Measurements from ENCODE around the gene CRISPLD2. TPM values are rescaled to one million over a fixed set of nuclear protein-coding genes. Genes with fewer than 3 reads are reported as not detected.
A peak's percentile ranks its signal among the peaks of the same experiment; 100 is the strongest.

CRISPLD2 gene
- polyA plus RNA-seq, 1 experiment = 103 TPM

DNA sequence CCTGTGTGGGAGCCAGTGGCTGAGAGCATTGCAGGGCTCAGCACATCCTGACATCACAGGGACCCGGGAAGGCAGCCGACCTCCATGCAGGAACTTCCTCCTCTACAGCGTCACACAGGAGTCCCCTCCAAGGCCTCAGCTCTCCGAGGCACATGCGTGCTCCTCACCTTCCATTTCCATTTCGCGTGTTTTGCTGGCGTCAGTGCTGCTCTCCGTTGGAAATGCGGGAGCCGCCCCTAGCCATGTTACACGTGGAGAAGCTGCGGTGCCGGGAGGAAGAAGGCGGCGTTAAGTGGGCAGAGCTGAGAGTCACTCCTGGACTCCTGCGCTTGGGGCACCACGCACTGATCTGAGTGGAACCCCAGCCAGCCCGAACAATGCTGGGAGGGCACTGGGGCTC, 25.2 kb upstream of the CRISPLD2 start:
- ChIA-PET CTCF (no interaction called here), POLR2A (interaction anchor here (7.2 kb wide), 1 partner anchor 26 kb away, joined by 38 read pairs; the partner anchor contains the start of gene CRISPLD2)
- no peak overlapping the region; the same call in 1 of the 2 replicates for H3K4me3 ChIP-seq (ENCODE audit: low read depth, low read length)
- H3K27me3 ChIP-seq (ENCODE audit: control insufficient read depth, insufficient read depth, low read length) = no peaks in the 10 kb centered on the region
- no peaks in the 10 kb centered on the region; the same call in 1 of the 2 replicates for H3K9me3 ChIP-seq (ENCODE audit: control insufficient read depth, insufficient read depth, low read length)
- TF ChIP-seq, protein P1, sequence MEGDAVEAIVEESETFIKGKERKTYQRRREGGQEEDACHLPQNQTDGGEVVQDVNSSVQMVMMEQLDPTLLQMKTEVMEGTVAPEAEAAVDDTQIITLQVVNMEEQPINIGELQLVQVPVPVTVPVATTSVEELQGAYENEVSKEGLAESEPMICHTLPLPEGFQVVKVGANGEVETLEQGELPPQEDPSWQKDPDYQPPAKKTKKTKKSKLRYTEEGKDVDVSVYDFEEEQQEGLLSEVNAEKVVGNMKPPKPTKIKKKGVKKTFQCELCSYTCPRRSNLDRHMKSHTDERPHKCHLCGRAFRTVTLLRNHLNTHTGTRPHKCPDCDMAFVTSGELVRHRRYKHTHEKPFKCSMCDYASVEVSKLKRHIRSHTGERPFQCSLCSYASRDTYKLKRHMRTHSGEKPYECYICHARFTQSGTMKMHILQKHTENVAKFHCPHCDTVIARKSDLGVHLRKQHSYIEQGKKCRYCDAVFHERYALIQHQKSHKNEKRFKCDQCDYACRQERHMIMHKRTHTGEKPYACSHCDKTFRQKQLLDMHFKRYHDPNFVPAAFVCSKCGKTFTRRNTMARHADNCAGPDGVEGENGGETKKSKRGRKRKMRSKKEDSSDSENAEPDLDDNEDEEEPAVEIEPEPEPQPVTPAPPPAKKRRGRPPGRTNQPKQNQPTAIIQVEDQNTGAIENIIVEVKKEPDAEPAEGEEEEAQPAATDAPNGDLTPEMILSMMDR (IDR thresholded peaks at IDR 0.05; ENCODE audit: low read depth, low read length) = no peak
- DNase-seq (ENCODE audit: low read depth, low spot score) = no peak
- peak overlapping the region; percentile 97 for H3K27ac ChIP-seq (ENCODE audit: low read depth, low read length)

DNA sequence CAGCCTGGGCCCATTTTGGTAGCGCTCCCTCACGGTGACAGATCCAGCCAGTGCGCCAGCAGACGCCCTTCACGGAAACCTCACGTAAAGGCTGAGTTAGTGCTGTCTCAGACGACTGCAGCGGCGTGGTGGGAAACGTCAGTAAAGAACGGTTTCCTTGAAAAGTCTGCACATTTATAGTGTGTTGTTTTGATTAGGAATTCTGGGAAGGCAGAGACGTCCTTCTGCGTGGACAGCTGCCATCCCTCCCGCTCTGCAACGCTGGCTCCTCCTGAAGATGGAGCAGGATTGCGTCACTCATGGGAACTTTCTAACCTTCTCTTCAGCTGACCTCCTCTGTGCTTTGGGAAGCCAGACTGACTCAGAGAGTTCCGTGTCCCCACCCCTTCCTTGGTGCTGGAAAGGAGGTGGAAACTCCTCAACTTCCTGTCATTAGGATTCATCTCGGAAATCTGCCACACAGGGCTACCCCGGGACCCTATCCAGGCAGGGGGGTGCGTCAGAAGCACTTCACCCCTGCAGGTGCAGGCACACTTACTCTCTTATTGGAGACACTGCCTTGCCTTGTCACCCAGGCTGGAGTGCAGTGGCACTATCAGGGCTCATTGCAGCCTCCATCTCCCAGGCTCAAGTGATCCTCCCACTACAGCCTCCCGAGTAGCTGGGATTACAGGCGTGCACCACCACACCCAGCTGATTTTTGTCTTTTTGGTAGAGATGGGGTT, 24.3 kb upstream of the CRISPLD2 start:
- TF ChIP-seq, protein P1 (IDR thresholded peaks at IDR 0.05; ENCODE audit: low read depth, low read length) = no peak
- ChIA-PET POLR2A (interaction anchor here (0.6 to 7.2 kb wide), 4 partner anchors 10 to 243 kb away, joined by 4 to 38 read pairs (median 7); partner anchors contain the start of gene CRISPLD2), CTCF (interaction anchor here (1.1 kb wide), 1 partner anchor 41 kb away, joined by 4 read pairs; no protein-coding TSS in a partner anchor)
- no peaks in the 10 kb centered on the region for H3K27me3 ChIP-seq (ENCODE audit: control insufficient read depth, insufficient read depth, low read length)
- peak overlapping the region; percentile 97 for H3K27ac ChIP-seq (ENCODE audit: low read depth, low read length)
- DNase-seq (ENCODE audit: low read depth, low spot score) = peak; percentile 96
- H3K9me3 ChIP-seq (ENCODE audit: control insufficient read depth, insufficient read depth, low read length) = no peaks in the 10 kb centered on the region; the same call in 1 of the 2 replicates
- peak overlapping the region; percentile 39 for H3K4me3 ChIP-seq (ENCODE audit: low read depth, low read length)

DNA sequence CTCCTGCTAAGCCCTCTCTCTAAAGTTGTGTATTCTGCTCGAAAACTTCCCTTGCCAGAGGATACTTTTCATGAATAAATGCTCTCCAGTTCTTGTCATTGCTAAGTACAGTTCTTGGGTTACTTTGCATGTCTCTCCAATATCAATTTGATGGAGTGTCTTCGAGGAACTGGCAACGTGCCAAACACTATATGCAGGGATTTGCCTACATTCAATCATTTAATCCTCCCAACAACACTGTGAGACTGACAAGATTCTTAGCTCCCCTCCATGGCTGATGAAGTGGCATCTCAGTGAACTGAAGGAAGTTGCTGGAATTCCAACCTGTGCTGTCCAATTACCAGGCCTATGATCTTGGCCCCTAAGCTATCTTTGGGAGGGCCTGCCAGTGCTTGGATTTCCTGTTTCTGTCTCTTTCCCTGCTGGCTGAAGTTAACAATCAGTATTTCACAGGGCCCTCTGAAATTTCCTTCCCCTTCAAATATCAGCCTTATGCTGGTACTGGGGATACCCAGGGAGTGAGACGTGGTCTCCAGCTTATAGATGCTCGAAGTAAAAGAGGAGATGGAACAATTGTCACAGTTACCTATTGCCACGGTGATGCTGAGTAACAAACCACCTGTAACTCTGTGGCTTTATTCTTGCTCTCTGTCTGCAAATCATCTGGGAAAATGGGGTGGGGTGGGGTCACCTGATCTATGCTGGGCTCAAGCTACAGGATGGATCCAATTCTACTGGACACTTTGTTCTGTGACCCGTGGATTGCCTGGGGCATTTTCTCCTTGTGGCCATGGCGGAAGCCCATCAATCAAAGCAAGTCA, 19.4 kb upstream of the CRISPLD2 start:
- POLR2A ChIA-PET = interaction anchor here (7.2 kb wide), 1 partner anchor 20 kb away, joined by 38 read pairs; the partner anchor contains the start of gene CRISPLD2
- Histone ChIP-seq H3K27ac (ENCODE audit: low read depth, low read length) (no peak overlapping the region), H3K27me3 (ENCODE audit: control insufficient read depth, insufficient read depth, low read length) (no peaks in the 10 kb centered on the region), H3K4me3 (ENCODE audit: low read depth, low read length) (no peak overlapping the region), H3K9me3 (ENCODE audit: control insufficient read depth, insufficient read depth, low read length) (peaks cover 4% of the 10 kb centered on the region)
- TF ChIP-seq, protein P1 (IDR thresholded peaks at IDR 0.05; ENCODE audit: low read depth, low read length) = no peak
- CTCF ChIA-PET = no interaction called here
- no peak for DNase-seq (ENCODE audit: low read depth, low spot score)

DNA sequence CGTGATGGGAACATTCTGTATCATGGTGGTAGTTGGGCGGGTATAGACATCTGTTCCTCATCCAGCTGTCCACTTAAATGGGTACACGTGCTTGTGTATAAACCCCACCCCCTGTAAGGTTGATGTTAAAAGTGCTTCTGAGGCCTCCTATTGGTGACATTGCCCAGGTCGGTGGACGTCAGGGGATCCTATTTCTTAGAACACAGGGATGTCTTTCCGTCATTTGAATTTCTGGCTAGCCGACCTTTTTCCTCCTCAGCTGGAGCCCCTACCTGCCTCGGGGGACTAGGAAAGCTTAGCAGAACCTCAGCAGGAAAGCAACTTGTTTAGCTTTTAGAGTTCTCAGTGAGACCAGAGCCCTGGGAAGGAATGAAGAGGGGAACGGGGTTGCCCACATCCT, 16.6 kb upstream of the CRISPLD2 start:
- Histone ChIP-seq H3K9me3 (ENCODE audit: control insufficient read depth, insufficient read depth, low read length) (peaks cover 4% of the 10 kb centered on the region), H3K27me3 (ENCODE audit: control insufficient read depth, insufficient read depth, low read length) (no peaks in the 10 kb centered on the region), H3K27ac (ENCODE audit: low read depth, low read length) (no peak overlapping the region), H3K4me3 (ENCODE audit: low read depth, low read length) (no peak overlapping the region)
- ChIA-PET CTCF (no interaction called here), POLR2A (interaction anchor here (0.7 to 0.8 kb wide), 2 partner anchors 17 to 1834 kb away, joined by 3 read pairs; partner anchors contain the start of gene CRISPLD2)
- DNase-seq (ENCODE audit: low read depth, low spot score) = no peak
- TF ChIP-seq, protein P1 (IDR thresholded peaks at IDR 0.05; ENCODE audit: low read depth, low read length) = no peak

All from AG04450 (cell line).